22Rv1 (cell line): ENCODE results near the gene GTF2IRD1.
"Not testable (repeated sequence)": the region's sequence is repeated elsewhere in the genome, so short reads cannot be mapped to it uniquely, and the experiment has no call there.

Experiments used
- ZFX ChIP-seq: fragments of 450-650 bp; IDR thresholded peaks from 2 replicates; pipeline ENCODE4 v1.6.1; 2017; ENCODE audit warnings: antibody characterized with exemption, borderline replicate concordance
- TF ChIP-seq, protein P1 (sequence below): fragments of 450-650 bp; IDR thresholded peaks from 2 replicates; pipeline ENCODE4 v1.5.1; 2017; ENCODE audit warnings: mild to moderate bottlenecking

DNA sequence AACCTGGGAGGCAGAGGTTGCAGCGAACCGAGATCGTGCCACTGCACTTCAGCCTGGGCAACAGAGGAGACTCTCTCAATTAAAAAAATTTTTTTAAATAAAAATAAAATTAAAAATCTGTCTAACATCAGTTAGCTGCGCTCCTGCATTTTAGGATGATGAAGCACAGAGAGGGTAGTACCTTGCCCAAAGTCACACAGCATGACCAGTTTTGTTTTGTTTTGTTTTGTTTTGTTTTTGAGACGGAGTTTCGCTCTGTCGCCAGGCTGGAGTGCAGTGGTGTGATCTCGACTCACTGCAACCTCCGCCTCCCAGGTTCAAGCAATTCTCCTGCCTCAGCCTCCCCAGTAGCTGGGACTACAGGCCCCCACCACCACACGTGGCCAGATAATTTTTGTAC, 55.7 kb downstream of the GTF2IRD1 start:
- TF ChIP-seq, protein P1, sequence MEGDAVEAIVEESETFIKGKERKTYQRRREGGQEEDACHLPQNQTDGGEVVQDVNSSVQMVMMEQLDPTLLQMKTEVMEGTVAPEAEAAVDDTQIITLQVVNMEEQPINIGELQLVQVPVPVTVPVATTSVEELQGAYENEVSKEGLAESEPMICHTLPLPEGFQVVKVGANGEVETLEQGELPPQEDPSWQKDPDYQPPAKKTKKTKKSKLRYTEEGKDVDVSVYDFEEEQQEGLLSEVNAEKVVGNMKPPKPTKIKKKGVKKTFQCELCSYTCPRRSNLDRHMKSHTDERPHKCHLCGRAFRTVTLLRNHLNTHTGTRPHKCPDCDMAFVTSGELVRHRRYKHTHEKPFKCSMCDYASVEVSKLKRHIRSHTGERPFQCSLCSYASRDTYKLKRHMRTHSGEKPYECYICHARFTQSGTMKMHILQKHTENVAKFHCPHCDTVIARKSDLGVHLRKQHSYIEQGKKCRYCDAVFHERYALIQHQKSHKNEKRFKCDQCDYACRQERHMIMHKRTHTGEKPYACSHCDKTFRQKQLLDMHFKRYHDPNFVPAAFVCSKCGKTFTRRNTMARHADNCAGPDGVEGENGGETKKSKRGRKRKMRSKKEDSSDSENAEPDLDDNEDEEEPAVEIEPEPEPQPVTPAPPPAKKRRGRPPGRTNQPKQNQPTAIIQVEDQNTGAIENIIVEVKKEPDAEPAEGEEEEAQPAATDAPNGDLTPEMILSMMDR, result not testable (repeated sequence)
- TF ChIP-seq ZFX, result not testable (repeated sequence)
